Activated CD4-positive, alpha-beta T cell treated with anti-CD3 and anti-CD28 coated beads, Interleukin-2, amount 50 U/mL, for 16 hours (primary cell): ENCODE measurements around the gene RING1.

Experiments used
- DNase-seq: peaks from one replicate; pipeline ENCODE4 v3.0.0-alpha.2; 2020

The RING1 gene

DNA sequence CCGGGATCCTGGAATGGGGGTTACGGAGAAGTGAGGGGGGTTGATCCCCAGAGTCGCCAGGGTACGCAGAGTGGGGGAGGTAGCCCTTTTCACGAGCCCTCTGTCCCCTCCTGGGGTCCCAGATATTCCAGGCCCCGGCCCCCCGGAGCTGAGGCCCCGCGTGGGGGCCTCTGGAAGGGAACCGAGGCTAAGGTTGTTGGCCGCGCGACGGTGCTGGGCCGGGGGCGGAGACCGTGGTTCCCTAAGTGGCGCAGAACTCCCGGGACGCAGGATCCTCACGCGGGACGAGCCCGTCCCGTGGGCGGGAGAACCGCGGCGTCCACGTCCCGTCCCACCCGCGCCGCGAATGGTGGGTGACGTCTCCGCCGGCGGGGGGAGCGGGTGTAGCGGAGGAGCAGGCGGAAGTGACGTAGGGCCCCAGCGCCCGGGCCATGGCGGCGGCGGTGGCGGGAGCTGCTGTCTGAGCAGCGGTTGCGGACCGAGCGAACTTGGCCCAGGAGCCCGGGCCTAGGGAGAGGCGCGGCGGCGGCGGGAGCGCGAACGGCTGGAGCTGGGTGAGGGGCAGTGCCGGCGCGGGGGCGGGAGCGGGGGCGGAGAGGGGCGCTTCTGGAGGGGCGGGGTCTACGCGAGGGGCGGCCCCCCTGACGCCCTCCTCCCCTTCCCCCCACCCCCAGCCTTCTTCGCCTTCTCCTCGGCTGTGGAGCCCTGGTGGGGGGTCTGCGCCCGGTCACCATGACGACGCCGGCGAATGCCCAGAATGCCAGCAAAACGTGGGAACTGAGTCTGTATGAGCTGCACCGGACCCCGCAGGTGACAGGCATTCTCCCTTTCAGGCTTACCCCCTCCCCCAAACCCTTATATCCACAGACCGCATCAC is at the start of gene RING1:
RING1 (plus strand) TSS at position 410 of the 877 bp plus-strand sequence; CDS start at position 733, 323 bp downstream.
- peak; percentile 84 for DNase-seq

DNA sequence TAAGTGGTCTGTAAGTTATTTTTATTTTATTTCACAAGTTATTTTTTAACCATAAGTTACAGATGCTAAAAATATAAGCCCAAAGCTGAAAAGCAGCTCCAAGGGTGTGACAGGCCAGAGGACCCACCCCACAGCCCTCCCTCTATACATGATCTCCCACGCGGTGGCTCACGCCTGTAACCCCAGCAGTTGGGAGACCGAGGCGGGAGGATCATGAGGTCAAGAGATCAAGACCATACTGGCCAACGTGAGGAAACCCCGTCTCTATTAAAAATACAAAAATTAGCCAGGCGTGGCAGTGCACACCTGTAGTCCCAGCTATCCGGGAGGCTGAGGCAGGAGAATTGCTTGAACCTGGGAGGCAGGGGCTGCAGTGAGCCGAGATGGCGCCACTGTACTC is 48.2 kb upstream of the RING1 start:
- DNase-seq = no peak

DNA sequence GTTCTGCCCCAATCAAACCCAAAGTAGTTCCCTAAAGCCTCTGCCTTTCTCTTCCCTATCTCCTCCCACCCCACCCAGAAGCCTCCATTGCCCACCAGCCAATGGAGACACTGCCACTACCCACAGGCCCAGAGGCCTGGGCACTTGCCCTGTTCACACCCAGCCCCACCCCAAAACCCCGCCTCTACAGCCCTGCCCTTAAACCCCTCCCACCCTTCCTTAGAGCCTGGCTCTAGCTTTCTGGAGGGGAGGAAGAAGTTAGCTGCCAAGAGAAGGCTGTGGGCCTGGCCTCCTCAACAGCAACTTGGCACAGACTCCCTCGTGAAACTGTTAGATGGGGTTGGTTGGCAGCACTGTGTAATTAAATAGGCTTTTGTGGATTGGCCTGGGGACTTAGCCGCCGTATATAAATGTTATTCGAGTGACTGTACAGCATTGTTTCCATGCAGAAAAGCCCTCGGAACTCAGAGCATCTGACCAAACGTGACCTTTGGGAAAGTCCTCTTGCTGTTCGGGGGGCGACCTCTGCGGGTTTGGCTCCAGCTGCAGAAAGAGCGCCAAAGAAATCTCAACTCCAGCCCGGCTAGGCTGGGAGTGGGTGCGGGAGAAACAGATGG is 47.5 kb upstream of the RING1 start:
- no peak for DNase-seq

DNA sequence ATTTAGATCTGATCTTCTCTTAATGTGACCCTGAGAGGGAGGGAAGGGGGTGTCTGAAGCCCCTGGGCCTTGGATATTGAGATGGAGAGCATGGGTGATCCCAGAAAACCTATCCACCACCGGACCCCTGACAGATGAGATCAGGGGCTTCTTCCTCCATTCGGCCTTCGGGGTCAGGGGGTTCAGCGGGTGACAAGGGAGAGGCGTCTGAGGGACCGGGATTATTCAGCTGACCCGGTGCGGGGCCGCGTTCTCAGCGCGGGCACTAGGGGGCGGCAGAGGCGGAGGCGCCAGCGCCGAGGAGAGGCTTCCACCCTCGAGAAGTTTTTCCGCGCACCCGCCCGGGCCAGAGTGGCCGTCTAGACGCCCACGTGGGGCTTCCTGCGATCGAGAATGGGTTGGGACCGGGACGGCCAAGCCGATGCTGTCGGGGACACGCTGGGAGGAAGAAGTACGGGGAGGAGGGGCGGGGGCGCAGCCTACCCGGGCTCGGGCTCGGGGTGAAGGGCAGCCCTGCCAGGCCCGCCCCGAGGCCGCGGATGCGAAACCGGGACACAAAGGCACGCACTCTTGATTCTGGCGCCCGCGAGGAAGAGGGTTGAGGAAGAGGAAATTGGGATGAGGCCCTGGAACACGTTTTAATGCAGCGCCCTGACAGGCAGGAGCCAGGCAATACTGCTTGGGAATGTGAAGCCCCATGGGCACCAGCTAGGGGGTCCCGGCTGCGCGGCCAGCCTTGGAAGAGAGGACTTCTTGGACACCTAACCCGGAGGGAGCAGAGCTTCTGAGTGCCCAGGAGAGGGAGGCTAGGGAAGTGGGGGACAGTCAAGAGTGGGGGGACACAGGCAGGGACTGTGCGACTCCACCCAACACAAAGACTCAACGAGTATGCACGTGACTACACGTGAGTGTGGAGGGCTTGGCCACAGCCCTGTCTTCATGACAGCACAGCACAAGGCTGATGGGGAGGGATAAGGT is 46.7 kb upstream of the RING1 start:
- peak; percentile 87 for DNase-seq

DNA sequence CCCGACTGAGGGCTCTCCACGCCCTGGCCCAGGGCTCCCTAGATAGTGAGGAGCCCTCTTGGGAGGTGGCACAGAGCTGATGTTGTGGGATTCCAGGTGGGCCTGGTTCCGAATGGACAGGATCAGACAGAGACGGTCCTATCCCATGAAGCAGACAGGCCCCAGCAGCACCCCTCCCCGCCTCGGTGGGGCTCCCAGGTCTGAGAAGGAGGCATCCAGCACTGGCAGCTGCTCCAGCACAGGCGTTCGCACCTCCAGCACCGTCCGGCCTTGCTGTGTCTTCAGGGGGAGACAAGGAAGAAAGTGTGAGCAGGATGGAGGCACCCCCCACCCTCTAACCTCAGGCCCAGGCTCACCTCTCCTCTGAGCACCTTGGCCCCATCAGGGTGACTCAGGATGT is 44.8 kb upstream of the RING1 start:
- no peak for DNase-seq

DNA sequence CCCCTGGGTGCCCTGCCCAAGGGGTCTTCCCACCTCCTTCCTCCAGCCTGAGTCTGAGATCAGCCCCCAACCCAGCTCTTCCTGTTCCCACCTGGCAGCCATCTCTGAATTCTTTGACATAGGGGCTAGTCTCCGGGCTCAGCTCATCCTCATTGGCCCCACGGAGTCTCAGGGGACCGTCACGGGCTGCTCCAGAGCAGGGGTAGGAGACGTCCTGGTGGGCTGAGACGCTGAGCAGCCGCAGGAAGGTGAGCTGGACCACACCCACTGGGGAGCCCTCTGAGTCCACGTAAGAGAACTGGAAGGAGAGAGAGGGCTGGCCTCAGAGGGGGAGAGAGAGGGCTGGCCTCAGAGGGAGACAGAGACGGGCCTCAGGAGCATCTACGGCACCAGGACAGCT is 44.1 kb upstream of the RING1 start:
- no peak for DNase-seq

DNA sequence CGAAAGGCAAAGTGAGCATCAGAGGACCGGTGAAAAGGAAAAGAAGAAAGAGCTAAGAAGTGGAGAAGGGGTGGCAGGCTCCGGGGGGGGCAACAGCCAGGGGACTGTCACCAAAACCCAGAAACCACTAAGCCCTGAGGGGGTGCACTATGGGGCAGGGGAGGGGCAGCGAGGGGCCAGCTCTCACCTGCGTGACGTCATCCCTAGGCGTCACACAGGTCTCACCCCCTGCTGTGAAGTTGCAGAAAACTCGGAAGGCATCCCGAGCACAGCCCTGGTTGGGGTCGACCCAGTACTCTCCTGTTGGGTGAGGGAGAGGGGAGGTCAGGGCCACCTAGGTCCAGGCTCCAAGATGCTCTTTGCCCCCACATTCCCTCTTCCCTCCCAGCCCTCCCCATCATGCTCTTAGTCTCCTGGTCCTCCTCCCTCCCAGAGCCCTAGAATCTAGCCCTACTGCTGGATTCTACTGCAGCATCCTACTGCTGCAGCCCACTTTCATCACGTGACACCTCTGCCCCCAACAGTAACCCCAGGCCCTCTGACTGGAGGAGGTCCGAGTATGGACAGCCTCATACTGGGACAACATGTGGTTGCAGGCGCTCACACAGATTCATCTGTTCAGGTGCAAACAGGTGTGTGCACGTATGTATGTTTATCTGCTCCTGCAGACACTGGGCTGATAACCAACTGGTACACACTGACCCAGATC is 43.5 kb upstream of the RING1 start:
- DNase-seq = no peak

DNA sequence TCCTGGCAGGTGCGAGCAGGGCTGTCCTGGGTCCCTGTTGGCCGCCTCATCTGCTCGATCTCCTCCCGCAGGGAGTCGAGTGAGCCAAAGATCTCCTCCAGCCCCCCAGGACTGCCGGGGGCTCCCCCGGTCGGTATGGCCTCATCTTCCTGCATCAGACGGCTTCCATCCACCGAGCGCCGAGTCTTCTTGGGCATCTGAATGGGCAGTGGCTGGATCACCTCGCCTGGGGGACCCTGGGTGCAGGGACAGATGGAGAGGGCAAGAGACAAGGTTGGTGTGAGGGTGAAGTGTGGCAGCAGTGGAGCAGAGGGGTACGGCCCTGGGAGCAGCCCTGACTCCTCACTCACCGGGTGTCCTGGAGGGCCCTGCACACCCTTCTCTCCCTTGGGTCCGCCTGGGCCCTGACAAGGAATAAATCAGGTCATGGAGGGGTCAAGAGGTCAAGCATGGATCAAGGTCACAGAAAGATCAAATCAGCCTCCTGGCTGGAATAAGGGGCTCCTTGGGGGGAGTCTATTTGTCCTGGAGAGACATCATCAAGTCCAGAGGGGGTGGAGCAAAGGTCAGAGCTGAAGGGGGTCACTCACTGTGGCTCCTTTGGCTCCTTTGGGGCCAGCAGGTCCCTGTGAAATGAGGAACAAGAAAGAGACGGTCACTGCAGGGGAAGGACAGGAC is 42.6 kb upstream of the RING1 start:
- DNase-seq = no peak

DNA sequence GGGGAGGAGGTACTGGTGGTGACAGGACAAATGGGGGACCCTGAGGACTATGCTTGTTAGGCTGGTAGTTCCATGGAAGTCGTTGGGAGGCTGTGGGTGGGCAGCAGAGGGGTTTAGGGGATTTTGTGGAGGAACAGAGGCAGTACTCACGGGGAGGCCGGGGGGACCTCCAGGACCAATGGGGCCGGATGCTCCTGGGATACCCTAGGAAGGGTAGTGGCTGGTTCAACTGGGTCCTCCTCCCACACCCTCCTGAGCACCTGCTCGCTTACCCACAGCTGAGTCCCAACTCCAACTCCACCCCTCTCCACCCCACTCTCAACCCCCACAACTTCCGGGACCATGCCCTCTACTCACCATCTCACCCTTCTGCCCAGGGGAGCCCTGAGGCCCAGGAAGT is 41.9 kb upstream of the RING1 start:
- DNase-seq = no peak

DNA sequence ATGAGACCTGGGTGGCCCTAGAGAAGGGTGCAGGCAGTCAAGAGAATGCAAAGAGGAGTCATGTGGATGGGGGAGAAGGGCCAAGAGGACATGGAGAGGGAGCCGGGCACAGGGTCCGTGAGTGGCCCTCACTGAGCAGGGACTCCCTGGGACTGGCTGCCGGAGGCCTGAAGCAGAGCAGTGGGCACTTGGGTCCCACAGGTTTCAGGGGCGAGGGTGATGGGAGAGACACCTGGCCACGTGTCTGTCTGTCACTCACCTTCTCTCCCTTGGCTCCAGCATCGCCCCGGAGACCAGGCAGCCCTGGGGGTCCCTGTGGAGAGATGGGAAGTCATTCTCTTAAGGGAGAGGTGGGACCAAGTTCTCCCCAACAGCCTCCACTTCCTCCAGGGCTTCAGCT is 41.5 kb upstream of the RING1 start:
- DNase-seq = no peak

DNA sequence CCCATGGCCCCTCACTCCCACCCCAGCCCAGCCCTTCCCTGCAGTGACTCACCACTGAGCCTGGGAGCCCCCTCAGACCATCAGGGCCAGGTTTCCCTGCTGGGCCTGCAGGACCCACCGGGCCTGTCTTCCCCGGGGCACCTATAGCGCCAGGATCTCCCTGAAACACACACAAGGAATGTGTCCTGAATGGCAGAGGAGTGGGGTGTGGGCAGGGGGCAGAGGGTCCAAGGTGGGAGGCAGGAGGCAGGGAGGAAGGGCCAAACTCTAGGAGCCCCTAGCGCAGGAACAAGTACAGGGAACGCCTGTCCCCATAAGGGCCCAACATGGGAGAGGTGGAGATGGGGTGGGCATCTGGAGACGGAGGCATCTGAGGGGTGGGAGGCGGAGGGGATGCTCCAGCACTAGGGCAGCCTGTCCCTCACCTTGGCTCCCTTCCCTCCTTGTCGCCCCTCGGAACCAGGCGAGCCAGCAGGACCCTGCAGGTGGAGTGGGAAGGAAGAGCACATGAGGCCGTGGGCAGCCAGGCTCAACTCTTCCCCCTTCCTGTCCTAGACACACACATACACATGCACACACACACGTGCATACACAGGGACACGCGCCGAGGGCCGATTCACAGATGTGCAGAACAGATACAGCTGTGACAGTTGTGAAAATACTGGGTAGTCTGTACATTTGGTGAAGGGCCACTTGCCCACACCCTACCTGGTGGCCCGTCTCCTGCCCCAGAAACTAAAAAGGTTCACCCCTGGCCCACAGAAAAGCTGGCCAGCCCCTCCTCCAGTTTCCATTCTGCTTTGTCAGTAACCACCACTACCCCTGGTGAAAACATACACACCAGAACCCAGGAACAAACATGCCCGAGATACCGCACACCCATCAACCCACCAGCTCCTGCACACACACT is 40.7 kb upstream of the RING1 start:
- DNase-seq = no peak

DNA sequence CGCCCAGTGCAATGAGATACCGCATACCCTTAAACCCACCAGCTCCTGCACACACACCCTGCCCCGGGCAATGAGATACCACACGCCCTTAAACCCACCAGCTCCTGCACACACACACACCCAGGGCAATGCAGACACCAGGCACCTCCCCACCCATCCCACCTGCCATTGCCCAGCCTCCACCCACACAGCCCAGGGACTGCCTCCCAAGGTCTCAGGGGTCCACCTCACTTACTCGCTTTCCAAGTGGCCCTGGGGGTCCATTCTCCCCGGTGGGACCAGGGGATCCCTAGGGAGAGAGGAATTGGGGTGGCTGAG is 40.1 kb upstream of the RING1 start:
- no peak for DNase-seq

DNA sequence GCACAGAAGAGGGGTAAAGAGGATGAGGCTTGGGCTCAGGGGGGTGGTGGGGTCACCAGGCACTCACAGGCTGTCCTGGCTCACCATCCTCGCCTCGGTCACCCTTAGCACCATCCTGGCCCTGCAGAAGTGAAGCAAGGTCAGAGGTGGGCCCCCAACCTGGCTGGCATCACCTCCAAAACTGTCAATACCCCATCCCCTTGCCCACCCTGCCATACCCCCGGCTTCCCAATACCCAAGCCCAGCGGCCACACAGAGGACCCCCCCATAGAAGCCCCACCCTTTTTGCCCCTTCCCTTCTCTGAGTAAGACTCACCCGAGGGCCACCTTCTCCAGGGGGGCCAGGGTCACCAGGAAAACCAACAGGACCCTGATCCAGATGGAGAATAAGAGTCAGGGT is 39.7 kb upstream of the RING1 start:
- DNase-seq = no peak

DNA sequence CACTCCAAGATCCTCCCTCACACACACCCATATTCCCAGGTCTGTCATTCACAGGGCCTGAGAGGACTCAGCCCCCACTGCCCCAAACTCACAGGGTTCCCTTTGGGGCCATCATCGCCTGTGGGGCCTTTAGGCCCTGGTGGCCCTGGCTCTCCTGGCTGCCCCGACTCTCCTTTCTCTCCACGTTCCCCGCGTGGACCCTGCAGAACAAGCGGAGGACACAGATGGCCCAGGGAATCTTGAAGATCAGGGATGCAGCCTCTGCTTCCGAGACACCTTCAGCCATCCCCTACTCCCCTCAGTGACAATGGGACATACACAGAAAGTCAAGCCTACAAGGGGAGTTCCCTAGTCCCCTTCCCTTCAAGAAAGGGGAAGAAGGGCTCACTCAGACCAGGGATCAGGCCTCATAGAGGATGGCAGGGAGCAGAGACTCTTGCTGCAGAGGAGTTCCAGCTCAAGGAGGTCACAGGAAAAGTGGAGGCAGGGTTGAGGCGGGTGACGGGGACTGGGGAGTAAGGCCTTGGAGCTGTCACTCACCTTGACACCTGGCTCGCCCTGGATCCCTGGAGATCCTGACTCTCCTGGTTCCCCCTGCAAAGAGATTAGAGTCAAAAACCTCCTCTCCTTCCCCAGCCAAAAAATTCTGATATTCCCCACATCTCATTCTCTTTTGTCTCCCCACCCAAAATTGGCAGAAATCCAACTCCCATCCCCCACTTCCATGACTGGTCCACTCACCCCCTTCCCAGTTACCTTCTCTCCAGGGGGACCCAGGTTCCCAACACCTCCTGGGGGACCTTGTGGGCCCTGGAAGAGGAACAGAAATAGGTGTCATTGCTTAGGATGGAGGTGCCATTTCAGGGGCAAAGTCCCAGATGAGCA is 38.8 kb upstream of the RING1 start:
- DNase-seq = no peak

DNA sequence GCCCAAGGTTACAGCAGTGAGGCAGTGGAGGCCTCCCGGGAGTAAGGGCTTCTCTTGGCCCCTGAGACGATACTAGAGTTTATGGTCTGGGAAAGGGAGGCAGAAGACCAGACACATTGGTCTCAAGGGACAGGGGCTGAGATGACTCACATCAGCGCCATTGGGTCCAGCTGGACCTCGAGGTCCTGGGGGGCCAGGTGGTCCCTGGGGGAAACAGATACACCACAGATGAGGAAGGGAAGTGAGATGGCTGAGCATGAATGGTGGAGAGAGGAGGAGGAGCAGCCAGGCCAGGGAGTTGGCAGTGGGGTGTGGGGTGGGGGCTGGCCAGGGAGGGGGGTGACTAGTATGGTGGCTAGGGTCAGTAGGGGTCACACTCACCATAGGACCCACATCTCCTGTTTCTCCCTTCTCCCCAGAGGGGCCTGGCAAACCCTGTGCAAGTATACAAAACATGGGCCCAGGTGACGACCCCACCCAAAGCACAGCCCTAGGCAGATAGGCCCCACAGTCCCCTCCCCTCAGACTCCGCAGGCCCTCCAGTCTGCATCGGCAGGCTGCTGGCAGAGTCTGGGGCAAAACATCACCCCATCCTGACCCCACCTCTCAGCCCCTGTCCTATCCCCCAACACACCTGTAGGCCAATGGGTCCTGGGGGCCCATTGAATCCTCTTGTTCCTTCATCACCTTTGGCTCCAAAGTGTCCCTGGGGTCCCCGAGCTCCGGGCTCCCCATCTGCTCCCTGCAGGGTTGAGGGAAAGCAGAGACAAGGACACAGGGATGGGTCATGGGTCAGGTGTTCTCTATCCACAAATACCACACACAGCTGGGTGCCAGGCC is 37.9 kb upstream of the RING1 start:
- DNase-seq = no peak

DNA sequence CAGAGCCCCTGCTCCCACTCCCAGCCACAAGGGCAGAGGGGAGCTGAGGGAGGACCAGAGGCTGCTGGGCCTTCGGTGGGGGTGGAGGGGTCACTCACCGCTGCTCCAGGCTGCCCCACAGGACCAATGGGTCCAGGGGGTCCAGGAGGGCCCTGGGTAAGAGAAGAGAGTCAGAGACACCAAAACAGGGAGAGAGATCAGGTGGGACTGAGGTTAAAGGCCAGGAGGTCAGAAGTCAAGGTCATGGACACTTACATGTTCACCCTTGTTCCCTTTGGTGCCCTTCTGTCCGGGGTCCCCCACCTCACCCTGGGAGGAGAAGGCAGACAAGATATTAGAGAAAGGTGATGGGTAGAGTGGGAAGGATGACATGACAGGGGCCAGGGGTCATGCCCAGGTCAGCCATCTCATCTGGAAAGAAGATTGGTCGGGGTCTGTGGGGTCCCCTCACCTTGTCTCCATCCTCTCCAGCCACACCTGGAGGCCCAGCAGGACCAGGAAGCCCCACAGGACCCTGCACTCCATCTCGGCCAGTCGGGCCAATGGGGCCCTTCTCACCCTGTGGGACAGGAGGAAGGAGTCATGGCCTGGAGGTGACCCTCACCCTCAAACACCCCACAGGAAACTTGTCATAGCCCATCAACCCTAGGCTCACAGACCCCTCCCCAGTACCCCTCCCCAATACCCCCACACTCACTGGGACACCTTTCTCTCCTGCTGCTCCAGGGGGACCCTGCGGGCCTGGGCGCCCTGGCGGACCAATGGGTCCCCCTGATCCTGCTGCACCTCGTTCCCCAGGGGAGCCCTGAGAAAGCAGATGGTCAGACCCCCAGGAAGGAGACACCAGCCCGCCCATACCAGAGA is 37.1 kb upstream of the RING1 start:
- no peak for DNase-seq

DNA sequence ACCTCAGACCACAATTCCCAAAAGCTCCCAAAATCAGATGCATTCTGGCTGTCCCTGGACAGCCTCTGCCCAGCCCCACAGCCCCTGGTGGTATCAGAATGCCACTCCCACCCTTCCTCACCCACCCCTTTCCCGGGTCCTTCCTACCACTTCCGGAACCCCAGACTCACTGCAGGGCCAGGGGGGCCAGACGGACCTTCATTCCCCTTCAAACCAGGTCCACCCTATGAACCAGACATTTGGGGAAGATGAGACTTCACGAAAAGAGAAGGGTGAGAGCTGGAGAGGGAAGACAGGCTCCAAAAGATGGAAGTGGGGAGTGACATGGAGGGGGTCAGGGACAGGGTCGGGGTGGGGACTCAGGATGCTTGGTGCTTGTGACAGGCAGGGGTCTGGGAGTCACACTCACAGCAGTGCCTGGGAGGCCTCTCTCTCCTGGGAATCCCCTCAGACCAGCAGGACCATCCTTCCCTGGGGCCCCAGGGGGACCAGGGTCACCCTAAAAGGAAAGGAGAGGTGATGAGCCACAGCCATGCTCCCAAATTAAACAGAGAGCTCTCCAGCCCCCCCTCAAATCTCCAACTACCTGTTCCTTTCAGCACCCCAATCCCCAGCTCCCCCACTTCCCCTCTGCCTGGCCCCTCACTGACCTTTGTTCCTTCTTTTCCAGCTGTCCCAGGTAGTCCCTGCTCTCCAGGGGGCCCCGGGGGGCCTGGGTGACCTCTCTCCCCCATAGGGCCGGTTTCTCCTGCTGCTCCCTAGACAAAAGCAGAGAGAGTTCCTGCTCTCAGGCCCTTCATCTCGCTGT is 36.2 kb upstream of the RING1 start:
- DNase-seq = no peak
